ENCODE data around the gene MCAM.

GRCh38 chr11:119319700-119320239, 2.8 kb upstream of the MCAM start:
- TF ChIP-seq MAX (IDR thresholded peaks at IDR 0.05) (no peak), CTCF (IDR thresholded peaks at IDR 0.05; ENCODE audit: low read depth, low read length, missing input control) (no peak), RAD21 (IDR thresholded peaks at IDR 0.05) (no peak)
